HepG2 (cell line): ENCODE data around the gene TSR1. TPM values are rescaled to one million over a fixed set of nuclear protein-coding genes. Genes with fewer than 3 reads are reported as not detected.

Experiments
- CAMTA2 ChIP-seq: sonication (generic); formaldehyde crosslinking; IDR thresholded peaks from 2 replicates; pipeline ENCODE4 v1.4.0; 2020; ENCODE audit warnings: mild to moderate bottlenecking, missing genetic modification reagents, borderline replicate concordance
- CEBPG ChIP-seq: IDR thresholded peaks from 2 replicates; pipeline ENCODE4 v1.6.1; 2016
- GFI1 ChIP-seq: sonication (generic); formaldehyde crosslinking; IDR thresholded peaks from 2 replicates; pipeline ENCODE4 v1.5.0; 2020; ENCODE audit warnings: missing genetic modification reagents, mild to moderate bottlenecking, borderline replicate concordance
- HNF4G ChIP-seq, 2 experiments: sonication (generic) in 1 of 2; formaldehyde crosslinking in 1 of 2; IDR thresholded peaks; 2 replicates each; pipeline versions ENCODE4 v1.4.0 to v1.6.1; 2011 to 2020; ENCODE audit warnings: borderline replicate concordance in 2 of 2, low read depth in 2 of 2, mild to moderate bottlenecking in 2 of 2, low read length in 1 of 2, missing genetic modification reagents in 1 of 2, moderate library complexity in 1 of 2
- IRF2 ChIP-seq: IDR thresholded peaks from 2 replicates; pipeline ENCODE4 v1.6.1; 2018; ENCODE audit warnings: missing genetic modification reagents, missing compliant biosample characterization
- KDM5A ChIP-seq: fragments of 200-600 bp; sonication (generic); IDR thresholded peaks from 2 replicates; pipeline ENCODE4 v1.7.0; 2018; ENCODE audit warnings: antibody characterized with exemption, mild to moderate bottlenecking, low read length, borderline replicate concordance
- KLF15 ChIP-seq: sonication (generic); formaldehyde crosslinking; IDR thresholded peaks from 2 replicates; pipeline ENCODE4 v1.8.1; 2023; ENCODE audit warnings: borderline replicate concordance, mild to moderate bottlenecking, inconsistent platforms, missing genetic modification reagents, mixed read lengths
- LCORL ChIP-seq, 2 experiments: fragments of 450-650 bp in 1 of 2; sonication (generic) in 1 of 2; formaldehyde crosslinking in 1 of 2; IDR thresholded peaks; 2 replicates each; pipeline versions ENCODE4 v1.5.0 to v1.6.1; 2017 to 2020; ENCODE audit warnings: antibody characterized with exemption in 1 of 2, missing genetic modification reagents in 1 of 2
- MAFG ChIP-seq: sonication (generic); formaldehyde crosslinking; IDR thresholded peaks from 2 replicates; pipeline ENCODE4 v1.5.1; 2020; ENCODE audit warnings: mild to moderate bottlenecking, missing genetic modification reagents
- MTA1 ChIP-seq: sonication (generic); formaldehyde crosslinking; IDR thresholded peaks from 2 replicates; pipeline ENCODE4 v1.4.0; 2020; ENCODE audit warnings: missing genetic modification reagents, mild to moderate bottlenecking, borderline replicate concordance
- MXD4 ChIP-seq: IDR thresholded peaks from 2 replicates; pipeline ENCODE4 v1.6.1; 2016; ENCODE audit warnings: mild to moderate bottlenecking, missing biosample characterization, missing genetic modification reagents
- RAD51 ChIP-seq: fragments of 450-650 bp; IDR thresholded peaks from 2 replicates; pipeline ENCODE4 v1.6.1; 2016; ENCODE audit warnings: borderline replicate concordance
- RBFOX2 ChIP-seq: fragments of 200-400 bp; formaldehyde crosslinking; IDR thresholded peaks from 2 replicates; pipeline ENCODE4 v1.6.1; 2017; ENCODE audit warnings: low read depth, mild to moderate bottlenecking, low read length
- SIX1 ChIP-seq: sonication (generic); formaldehyde crosslinking; IDR thresholded peaks from 2 replicates; pipeline ENCODE4 v1.4.0; 2020; ENCODE audit warnings: missing genetic modification reagents, borderline replicate concordance
- YEATS4 ChIP-seq: sonication (generic); formaldehyde crosslinking; IDR thresholded peaks from 2 replicates; pipeline ENCODE4 v1.4.0; 2020; ENCODE audit warnings: missing genetic modification reagents, borderline replicate concordance
- ZNF234 ChIP-seq: sonication (generic); formaldehyde crosslinking; conservative IDR thresholded peaks from 2 replicates; pipeline ENCODE4 v1.5.1; 2020; ENCODE audit warnings: mild to moderate bottlenecking, missing genetic modification reagents
- ZNF354B ChIP-seq: sonication (generic); formaldehyde crosslinking; IDR thresholded peaks from 2 replicates; pipeline ENCODE4 v1.8.0; 2022; ENCODE audit warnings: mild to moderate bottlenecking, missing genetic modification reagents
- ZNF468 ChIP-seq: sonication (generic); formaldehyde crosslinking; IDR thresholded peaks from 2 replicates; pipeline ENCODE4 v1.8.0; 2022; ENCODE audit warnings: mild to moderate bottlenecking, moderate library complexity, missing genetic modification reagents
- ZNF547 ChIP-seq: sonication (generic); formaldehyde crosslinking; IDR thresholded peaks from 2 replicates; pipeline ENCODE4 v1.5.1; 2020; ENCODE audit warnings: mild to moderate bottlenecking, missing genetic modification reagents
- ZNF577 ChIP-seq: sonication (generic); formaldehyde crosslinking; IDR thresholded peaks from 2 replicates; pipeline ENCODE4 v1.4.0; 2020; ENCODE audit warnings: mild to moderate bottlenecking, low read depth, missing genetic modification reagents, borderline replicate concordance
- ZNF589 ChIP-seq: sonication (generic); formaldehyde crosslinking; conservative IDR thresholded peaks from 2 replicates; pipeline ENCODE4 v1.8.0; 2022; ENCODE audit warnings: mild to moderate bottlenecking, moderate library complexity, missing genetic modification reagents
- ZNF652 ChIP-seq: IDR thresholded peaks from 2 replicates; pipeline ENCODE4 v1.6.1; 2016; ENCODE audit warnings: low read depth, borderline replicate concordance
- ZNF788 ChIP-seq: sonication (generic); formaldehyde crosslinking; IDR thresholded peaks from 2 replicates; pipeline ENCODE4 v1.5.0; 2020; ENCODE audit warnings: mild to moderate bottlenecking, missing genetic modification reagents, borderline replicate concordance
- ZSCAN30 ChIP-seq: sonication (generic); formaldehyde crosslinking; IDR thresholded peaks from 2 replicates; pipeline ENCODE4 v1.5.0; 2020; ENCODE audit warnings: mild to moderate bottlenecking, missing genetic modification reagents
- polyA plus RNA-seq, 8 experiments: library from polyadenylated mRNA; depleted of rRNA in 3 of 8; stranded (reverse) in 7 of 8; unstranded in 1 of 8; fragments of >200 nt; fragmentation: Illumina TruSeq in 4 of 8; extraction: Trizol in 4 of 8; gene quantifications; 2 replicates each; pipeline versions ENCODE4 v1.2.1 to v1.2.3, GENCODE V29; 2011 to 2016; ENCODE audit warnings: low read depth in 4 of 8, missing spikeins in 1 of 8, mixed read lengths in 1 of 8; ENCODE audit not compliant: insufficient read depth in 1 of 8
- total RNA-seq, 5 experiments: library from RNA; depleted of rRNA; stranded (reverse); fragments of >200 nt; fragmentation: Illumina TruSeq; extraction: Trizol; gene quantifications; 2 replicates each; pipeline ENCODE4 v1.2.3, GENCODE V29; 2016; ENCODE audit warnings: low read depth in 1 of 5
- TF ChIP-seq, protein P1 (sequence below): sonication (generic); formaldehyde crosslinking; conservative IDR thresholded peaks from 2 replicates; pipeline ENCODE4 v1.4.0; 2020; ENCODE audit warnings: missing genetic modification reagents
- TF ChIP-seq, protein P2 (sequence below): IDR thresholded peaks from 2 replicates; pipeline ENCODE4 v1.6.1; 2016; ENCODE audit warnings: missing compliant biosample characterization, missing genetic modification reagents, borderline replicate concordance

Gene TSR1
- total and polyA plus RNA-seq, 2 of the 13 experiments (the other 11 are each of a cell fraction or from before 2014, with no cell fraction given), result 7.1 to 65.8 TPM

DNA sequence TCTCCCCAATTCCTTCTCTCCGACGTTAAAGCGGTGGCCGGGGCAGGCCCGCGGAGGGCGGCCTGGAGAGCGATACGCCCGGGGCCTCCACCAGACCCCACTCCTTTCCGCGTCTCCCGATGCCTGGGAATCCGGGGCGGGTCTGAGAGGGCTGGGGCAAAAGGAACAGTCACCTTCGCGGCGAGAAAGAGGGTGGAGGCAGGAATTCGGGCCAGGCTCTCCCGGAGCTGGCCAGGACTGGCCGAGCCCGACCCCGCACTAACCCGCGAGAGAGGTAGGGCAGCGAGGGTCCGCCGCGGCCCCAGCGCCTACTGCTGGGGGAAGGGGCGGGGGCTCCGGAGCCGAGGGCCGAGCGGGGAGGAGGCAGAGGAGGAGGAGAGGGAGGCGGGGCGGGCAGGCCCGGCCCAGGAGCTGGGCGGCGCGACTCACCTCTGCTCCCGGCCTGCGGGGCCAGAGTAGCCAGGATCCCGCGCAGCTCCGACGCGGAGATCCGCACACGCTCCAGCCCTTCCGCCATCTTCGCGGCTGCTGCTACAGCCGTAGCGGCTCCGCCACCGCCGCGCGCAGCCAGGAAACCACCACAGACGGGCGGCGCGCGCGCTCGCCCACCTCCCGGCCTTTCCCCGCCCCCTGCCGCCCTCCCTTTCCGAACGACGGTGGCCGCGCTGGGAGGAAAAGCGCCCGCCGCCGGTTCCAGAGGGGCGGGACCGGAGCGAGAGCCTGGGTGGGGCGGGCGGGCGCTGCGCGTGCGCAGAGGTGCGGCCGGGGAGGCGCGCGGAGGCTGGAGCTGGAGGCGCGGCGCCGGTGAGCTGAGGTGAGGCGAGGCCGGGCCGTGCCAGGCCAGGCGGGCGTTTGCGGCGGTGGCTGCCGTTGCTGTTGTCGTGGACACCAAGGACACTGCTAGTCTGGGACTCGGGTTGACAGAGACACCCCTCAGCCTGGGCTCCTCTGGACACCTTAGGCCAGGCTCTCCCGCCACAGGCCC is 32.8 kb downstream of the TSR1 start, which contains the start of the genes SMG6 and SRR (continued):
- TF ChIP-seq HNF4G (IDR thresholded peaks at IDR 0.05; ENCODE audit: borderline replicate concordance, low read depth, low read length), result no peak
- peak; percentile 30; the same call in 1 of the 2 replicates for TF ChIP-seq HNF4G (CRISPR knock-in tag; IDR thresholded peaks at IDR 0.05; ENCODE audit: borderline replicate concordance, low read depth)
- TF ChIP-seq KLF15 (CRISPR knock-in tag), result 0 out of 2 replicates have a peak, but pooled peaks have one; percentile 2
- TF ChIP-seq IRF2 (CRISPR knock-in tag), result peak; percentile 12; the same call in 1 of the 2 replicates
- no peak for TF ChIP-seq ZNF354B (CRISPR knock-in tag)
- TF ChIP-seq MTA1 (CRISPR knock-in tag), result peak; percentile 44; the same call in 1 of the 2 replicates
- TF ChIP-seq ZNF234, result peak; percentile 88
- TF ChIP-seq KDM5A, result peak; percentile 64; the same call in 1 of the 2 replicates
- TF ChIP-seq, protein P1, sequence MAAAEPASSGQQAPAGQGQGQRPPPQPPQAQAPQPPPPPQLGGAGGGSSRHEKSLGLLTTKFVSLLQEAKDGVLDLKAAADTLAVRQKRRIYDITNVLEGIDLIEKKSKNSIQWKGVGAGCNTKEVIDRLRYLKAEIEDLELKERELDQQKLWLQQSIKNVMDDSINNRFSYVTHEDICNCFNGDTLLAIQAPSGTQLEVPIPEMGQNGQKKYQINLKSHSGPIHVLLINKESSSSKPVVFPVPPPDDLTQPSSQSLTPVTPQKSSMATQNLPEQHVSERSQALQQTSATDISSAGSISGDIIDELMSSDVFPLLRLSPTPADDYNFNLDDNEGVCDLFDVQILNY (CRISPR knock-in tag), result peak; percentile 67; the same call in 1 of the 2 replicates
- TF ChIP-seq MAFG (CRISPR knock-in tag), result no peak
- TF ChIP-seq, protein P2, sequence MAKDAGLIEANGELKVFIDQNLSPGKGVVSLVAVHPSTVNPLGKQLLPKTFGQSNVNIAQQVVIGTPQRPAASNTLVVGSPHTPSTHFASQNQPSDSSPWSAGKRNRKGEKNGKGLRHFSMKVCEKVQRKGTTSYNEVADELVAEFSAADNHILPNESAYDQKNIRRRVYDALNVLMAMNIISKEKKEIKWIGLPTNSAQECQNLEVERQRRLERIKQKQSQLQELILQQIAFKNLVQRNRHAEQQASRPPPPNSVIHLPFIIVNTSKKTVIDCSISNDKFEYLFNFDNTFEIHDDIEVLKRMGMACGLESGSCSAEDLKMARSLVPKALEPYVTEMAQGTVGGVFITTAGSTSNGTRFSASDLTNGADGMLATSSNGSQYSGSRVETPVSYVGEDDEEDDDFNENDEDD, result peak; percentile 54; the same call in 1 of the 2 replicates
- no peak for TF ChIP-seq ZNF589 (CRISPR knock-in tag)
- TF ChIP-seq CAMTA2 (CRISPR knock-in tag), result 0 out of 2 replicates have a peak, but pooled peaks have one; percentile 54
- TF ChIP-seq SIX1 (CRISPR knock-in tag), result no peak
- no peak for TF ChIP-seq ZNF547 (CRISPR knock-in tag)
- TF ChIP-seq ZNF788 (CRISPR knock-in tag), result peak; percentile 85
- TF ChIP-seq ZSCAN30 (CRISPR knock-in tag), result 0 out of 2 replicates have a peak, but pooled peaks have one; percentile 54
- TF ChIP-seq RAD51, result no peak
- peak; percentile 87 for TF ChIP-seq RBFOX2
- no peak for TF ChIP-seq CEBPG
- TF ChIP-seq ZNF652 (CRISPR knock-in tag), result no peak
- peak; percentile 66; the same call in 1 of the 2 replicates for TF ChIP-seq GFI1 (CRISPR knock-in tag)
- TF ChIP-seq ZNF468 (CRISPR knock-in tag), result 0 out of 2 replicates have a peak, but pooled peaks have one; percentile 42
- TF ChIP-seq ZNF577 (CRISPR knock-in tag), result no peak
- TF ChIP-seq LCORL (IDR thresholded peaks at IDR 0.05), result no peak
- peak; percentile 32; the same call in 1 of the 2 replicates for TF ChIP-seq LCORL (CRISPR knock-in tag; IDR thresholded peaks at IDR 0.05)
- TF ChIP-seq MXD4 (CRISPR knock-in tag), result no peak
- no peak; the same call in 1 of the 2 replicates for TF ChIP-seq YEATS4 (CRISPR knock-in tag)
